AG04450 (cell line): ENCODE measurements around the gene STK11IP. TPM values are rescaled to one million over a fixed set of nuclear protein-coding genes. Genes with fewer than 3 reads are reported as not detected.

ENCODE experiments used
- CTCF ChIA-PET: fragments of 300-600, 350-600 bp; formaldehyde crosslinking; extraction: SDS; loops from one replicate; lab custom pipeline; 2022; ENCODE audit warnings: antibody characterized with exemption, inconsistent platforms; lab: Charles Lee
- POLR2A ChIA-PET: fragments of 350-600 bp; formaldehyde crosslinking; extraction: SDS; loops from one replicate; lab custom pipeline; 2021; ENCODE audit warnings: antibody characterized with exemption, inconsistent platforms; lab: Yijun Ruan, JAX
- DNase-seq: peaks from one replicate; pipeline ENCODE4 v3.0.0-alpha.2; 2011; ENCODE audit warnings: low read depth, low spot score
- H3K27ac ChIP-seq: one replicate; pipeline ENCODE4 v1.5.1; 2012; ENCODE audit warnings: low read depth, low read length, control low read depth
- H3K27me3 ChIP-seq: one replicate; pipeline ENCODE4 v1.6.0; 2012; ENCODE audit warnings: low read length; ENCODE audit not compliant: control insufficient read depth, insufficient read depth
- H3K4me3 ChIP-seq: 2 replicates; pipeline ENCODE4 v1.5.1; 2011; ENCODE audit warnings: mild to moderate bottlenecking, low read depth, low read length, control low read depth
- H3K9me3 ChIP-seq: 2 replicates; pipeline ENCODE4 v1.5.1; 2012; ENCODE audit warnings: low read length; ENCODE audit not compliant: control insufficient read depth, insufficient read depth
- polyA plus RNA-seq: library from polyadenylated mRNA; depleted of rRNA; stranded (reverse); fragments of >200 nt; gene quantifications from 2 replicates; pipeline ENCODE4 v1.2.3, GENCODE V29; 2011
- TF ChIP-seq, protein P1 (sequence below): IDR thresholded peaks from 2 replicates; pipeline ENCODE4 v1.5.1; 2011; ENCODE audit warnings: low read depth, low read length, control low read depth, inconsistent platforms

Gene STK11IP
- polyA plus RNA-seq, 1 experiment = 7.7 TPM

DNA sequence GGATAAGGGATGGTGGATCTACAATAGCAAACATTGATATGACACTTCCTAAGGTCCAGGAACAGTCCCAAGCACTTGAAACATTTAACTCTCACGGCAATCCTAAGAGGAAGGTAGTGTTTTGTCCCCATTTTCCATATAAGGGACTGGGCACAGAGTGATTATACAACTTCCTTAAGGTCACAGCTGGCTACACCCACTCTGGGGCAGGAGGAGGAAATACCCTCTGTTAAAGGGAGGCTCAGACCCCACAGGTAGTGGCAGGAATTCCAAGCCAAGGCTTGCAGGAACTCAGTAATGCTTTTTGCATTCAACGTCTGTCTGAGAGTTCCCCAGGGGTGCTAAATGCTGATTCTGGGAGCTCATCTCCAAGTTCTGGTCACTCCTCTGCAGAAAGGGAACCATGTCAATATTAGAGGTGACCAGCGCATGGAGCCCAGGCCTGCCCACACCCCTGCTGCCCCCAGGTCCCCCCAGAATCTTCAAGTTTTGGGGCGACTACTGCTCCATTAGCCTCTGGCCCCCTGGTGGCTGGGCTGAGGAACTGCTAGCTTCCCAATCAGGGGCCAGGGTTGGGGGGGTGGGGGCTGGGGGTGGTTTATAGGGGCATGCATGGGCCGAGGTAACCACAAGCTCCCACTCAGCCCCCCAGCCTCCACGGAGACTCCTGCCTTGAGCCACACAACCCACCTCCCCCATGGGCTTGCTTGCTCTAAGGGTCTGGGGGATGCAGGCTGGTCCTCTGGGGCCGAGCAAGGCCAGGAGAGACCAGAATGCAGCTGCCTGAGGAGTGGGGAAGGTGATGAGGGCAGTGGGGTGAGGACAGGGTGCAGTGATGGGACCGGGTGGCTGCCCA, 37.4 kb upstream of the STK11IP start:
- Histone ChIP-seq H3K27me3 (peaks cover 5% of the 10 kb centered on the region), H3K4me3 (no peak overlapping the region), H3K27ac (no peak overlapping the region), H3K9me3 (peaks cover 4% of the 10 kb centered on the region; the same call in 1 of the 2 replicates)
- ChIA-PET CTCF (interaction anchor here (0.5 to 3.7 kb wide), 41 partner anchors 9 to 1306 kb away, joined by 3 to 38 read pairs (median 4); partner anchors contain the start of genes CHPF, GMPPA, INHA and OBSL1), POLR2A (interaction anchor here (1.6 to 2.3 kb wide), 2 partner anchors 11 to 38 kb away, joined by 7 to 13 read pairs; partner anchors contain the start of genes INHA, OBSL1 and STK11IP)
- DNase-seq = no peak
- TF ChIP-seq, protein P1, sequence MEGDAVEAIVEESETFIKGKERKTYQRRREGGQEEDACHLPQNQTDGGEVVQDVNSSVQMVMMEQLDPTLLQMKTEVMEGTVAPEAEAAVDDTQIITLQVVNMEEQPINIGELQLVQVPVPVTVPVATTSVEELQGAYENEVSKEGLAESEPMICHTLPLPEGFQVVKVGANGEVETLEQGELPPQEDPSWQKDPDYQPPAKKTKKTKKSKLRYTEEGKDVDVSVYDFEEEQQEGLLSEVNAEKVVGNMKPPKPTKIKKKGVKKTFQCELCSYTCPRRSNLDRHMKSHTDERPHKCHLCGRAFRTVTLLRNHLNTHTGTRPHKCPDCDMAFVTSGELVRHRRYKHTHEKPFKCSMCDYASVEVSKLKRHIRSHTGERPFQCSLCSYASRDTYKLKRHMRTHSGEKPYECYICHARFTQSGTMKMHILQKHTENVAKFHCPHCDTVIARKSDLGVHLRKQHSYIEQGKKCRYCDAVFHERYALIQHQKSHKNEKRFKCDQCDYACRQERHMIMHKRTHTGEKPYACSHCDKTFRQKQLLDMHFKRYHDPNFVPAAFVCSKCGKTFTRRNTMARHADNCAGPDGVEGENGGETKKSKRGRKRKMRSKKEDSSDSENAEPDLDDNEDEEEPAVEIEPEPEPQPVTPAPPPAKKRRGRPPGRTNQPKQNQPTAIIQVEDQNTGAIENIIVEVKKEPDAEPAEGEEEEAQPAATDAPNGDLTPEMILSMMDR = peak; percentile 65

DNA sequence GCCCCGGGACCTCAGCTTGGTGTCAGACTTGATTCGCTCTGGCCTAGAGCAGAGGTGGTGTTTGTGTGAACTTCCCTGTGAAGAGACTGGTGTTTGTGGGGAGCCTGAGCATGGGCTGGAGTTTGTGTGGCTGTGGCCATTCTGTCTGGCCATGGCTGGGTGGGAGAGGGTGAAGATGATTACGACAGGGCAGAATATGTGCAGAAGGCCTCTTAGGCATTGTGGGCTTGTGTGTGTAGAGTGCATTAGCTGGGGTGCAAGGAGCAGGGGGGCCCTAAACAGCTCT, 36.8 kb upstream of the STK11IP start:
- CTCF ChIA-PET = interaction anchor here (0.9 to 3.7 kb wide), 20 partner anchors 9 to 266 kb away, joined by 3 to 38 read pairs (median 4); partner anchors contain the start of genes CHPF, GMPPA, INHA and OBSL1
- POLR2A ChIA-PET = interaction anchor here (1.0 to 2.3 kb wide), 3 partner anchors 8 to 37 kb away, joined by 4 to 13 read pairs (median 7); partner anchors contain the start of genes INHA, OBSL1 and STK11IP
- no peak overlapping the region for H3K27ac ChIP-seq

DNA sequence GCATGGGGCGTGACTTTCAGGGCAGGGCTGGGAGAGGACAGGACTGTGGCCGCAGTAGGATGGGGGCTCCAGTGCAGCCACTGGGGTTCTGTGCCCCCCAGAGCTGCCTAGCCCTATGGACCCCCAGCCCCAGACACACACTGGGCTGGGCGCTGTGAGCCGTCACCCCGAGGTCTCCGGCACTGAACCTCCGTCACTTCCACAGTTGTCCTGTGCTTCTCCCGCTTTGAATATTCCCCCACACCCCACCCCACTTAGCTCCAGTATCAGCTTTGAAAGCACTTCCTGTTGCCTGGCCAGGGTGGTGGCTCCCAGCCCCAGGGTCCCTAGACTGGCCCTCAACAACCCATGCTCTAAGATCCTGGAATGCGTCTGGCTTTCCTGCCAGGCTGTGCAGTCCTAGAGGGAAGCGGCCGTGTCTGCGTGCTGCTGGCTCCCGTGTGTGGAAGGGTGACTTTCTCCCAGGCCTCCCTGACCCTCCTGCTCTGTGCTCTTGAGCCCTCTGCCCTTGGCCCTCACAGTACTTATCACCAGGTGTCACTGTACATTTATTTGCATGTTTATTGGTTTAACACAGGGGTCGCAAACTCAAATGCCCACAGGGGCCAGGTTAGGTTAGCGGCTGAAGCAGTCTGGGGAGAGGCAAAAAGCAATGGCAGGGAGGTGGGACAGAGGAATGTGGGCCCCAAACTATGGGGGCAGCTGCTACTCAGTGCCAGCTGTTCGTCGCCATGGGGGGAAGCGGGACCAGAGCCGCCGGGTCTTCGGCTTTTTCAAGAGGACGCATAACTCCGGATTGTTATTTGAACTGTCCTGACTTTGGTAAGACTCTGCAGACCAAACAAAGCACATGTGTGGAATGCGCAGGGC, 36.2 kb upstream of the STK11IP start:
- H3K4me3 ChIP-seq = no peak overlapping the region
- TF ChIP-seq, protein P1 = no peak
- no peak overlapping the region for H3K27ac ChIP-seq
- H3K27me3 ChIP-seq = peaks cover 5% of the 10 kb centered on the region
- CTCF ChIA-PET = interaction anchor here (1.0 to 3.7 kb wide), 9 partner anchors 9 to 266 kb away, joined by 3 to 38 read pairs (median 18); partner anchors contain the start of genes CHPF, INHA, OBSL1 and STK11IP
- H3K9me3 ChIP-seq = peaks cover 4% of the 10 kb centered on the region; the same call in 1 of the 2 replicates
- POLR2A ChIA-PET = interaction anchor here (1.0 to 2.3 kb wide), 2 partner anchors 9 to 10 kb away, joined by 3 to 13 read pairs (median 4); partner anchors contain the start of genes INHA and OBSL1
- DNase-seq = no peak

More for the DNA sequence above, 36.8 kb upstream of the STK11IP start:
- no peak for DNase-seq
- peaks cover 4% of the 10 kb centered on the region; the same call in 1 of the 2 replicates for H3K9me3 ChIP-seq
- TF ChIP-seq, protein P1 = no peak
- H3K27me3 ChIP-seq = peaks cover 5% of the 10 kb centered on the region
- H3K4me3 ChIP-seq = no peak overlapping the region

DNA sequence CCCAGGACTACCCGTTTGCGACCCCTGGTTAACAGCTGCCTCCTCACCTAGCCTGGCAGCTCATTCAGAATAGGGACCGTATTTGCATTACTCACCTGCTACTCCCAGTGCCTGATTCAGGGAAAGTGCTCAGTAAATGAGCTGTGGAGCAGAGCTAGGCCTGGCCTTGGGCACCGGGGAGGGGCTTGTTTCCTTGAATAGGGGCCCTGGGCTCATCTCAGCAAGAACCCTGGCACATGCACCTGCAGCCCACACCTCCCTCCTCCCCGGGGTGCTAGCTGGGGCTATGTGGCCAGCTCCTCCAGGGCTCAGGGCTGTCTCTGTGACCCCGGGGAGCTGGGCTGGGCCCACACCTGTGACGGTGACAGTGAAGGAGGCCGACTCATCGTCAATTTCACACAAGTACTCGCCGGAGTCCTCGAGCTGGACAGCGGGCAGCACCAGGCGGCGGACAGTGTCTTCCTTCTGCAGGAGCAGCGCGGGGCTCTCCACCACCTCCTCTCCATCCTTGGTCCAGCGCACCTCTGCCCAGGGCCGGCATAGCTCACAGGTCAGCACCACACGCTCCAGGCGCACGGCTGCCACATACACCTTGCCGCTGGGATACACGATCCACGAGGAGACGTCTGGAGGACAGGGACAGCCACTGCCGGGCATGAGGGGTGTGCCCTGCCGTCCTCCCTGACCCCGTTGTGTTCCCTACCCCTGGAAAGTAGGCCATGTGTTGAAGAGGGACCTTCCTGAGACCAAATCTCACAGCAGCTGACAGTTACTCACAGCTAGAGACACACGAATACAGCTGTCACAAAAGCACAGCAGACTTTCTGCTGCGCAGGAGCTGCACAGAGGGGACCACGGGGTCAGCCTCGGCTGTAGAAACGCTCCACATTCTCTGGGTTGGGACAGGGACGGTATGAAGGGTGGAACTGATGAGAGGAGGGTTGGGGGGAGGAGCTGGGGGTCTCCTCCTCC, 35.3 kb upstream of the STK11IP start:
- Histone ChIP-seq H3K27ac (no peak overlapping the region), H3K9me3 (peaks cover 4% of the 10 kb centered on the region; the same call in 1 of the 2 replicates), H3K27me3 (peaks cover 5% of the 10 kb centered on the region), H3K4me3 (no peak overlapping the region)
- TF ChIP-seq, protein P1 = no peak
- CTCF ChIA-PET = interaction anchor here (2.0 to 3.7 kb wide), 2 partner anchors 8 to 128 kb away, joined by 7 to 35 read pairs; partner anchors contain the start of genes INHA and OBSL1
- no peak for DNase-seq
- POLR2A ChIA-PET = interaction anchor here (1.4 kb wide), 1 partner anchor 10 kb away, joined by 3 read pairs; no protein-coding TSS in a partner anchor
